HepG2 (cell line): ENCODE data around the gene TIPIN. TPM values are rescaled to one million over a fixed set of nuclear protein-coding genes. Genes with fewer than 3 reads are reported as not detected.
A peak's percentile ranks its signal among the peaks of the same experiment; 100 is the strongest.

ENCODE experiments used
- AGO2 ChIP-seq: fragments of 200-400 bp; formaldehyde crosslinking; optimal IDR thresholded peaks from 2 replicates; pipeline ENCODE3; 2017; ENCODE audit warnings: mild to moderate bottlenecking, low read depth, low read length, moderate library complexity
- AHR ChIP-seq: IDR thresholded peaks from 2 replicates; pipeline ENCODE4 v1.6.1; 2018; ENCODE audit warnings: missing genetic modification reagents, missing compliant biosample characterization
- BATF2 ChIP-seq: sonication (generic); formaldehyde crosslinking; IDR thresholded peaks from 2 replicates; pipeline ENCODE4 v1.8.0; 2022; ENCODE audit warnings: mild to moderate bottlenecking, missing genetic modification reagents, moderate library complexity
- CHCHD3 ChIP-seq: sonication (generic); formaldehyde crosslinking; IDR thresholded peaks from 2 replicates; pipeline ENCODE4 v1.8.0; 2022; ENCODE audit warnings: mild to moderate bottlenecking, missing genetic modification reagents, moderate library complexity
- DPF2 ChIP-seq: sonication (generic); formaldehyde crosslinking; IDR thresholded peaks from 2 replicates; pipeline ENCODE4 v1.4.0; 2020; ENCODE audit warnings: mild to moderate bottlenecking, low read depth, missing genetic modification reagents, borderline replicate concordance
- GTF2F1 ChIP-seq: fragments of 150-350 bp; IDR thresholded peaks from 2 replicates; pipeline ENCODE4 v1.6.1; 2014; ENCODE audit warnings: low read length
- HNRNPUL1 ChIP-seq: fragments of 200-400 bp; formaldehyde crosslinking; IDR thresholded peaks from 2 replicates; pipeline ENCODE4 v1.6.1; 2017; ENCODE audit warnings: low read depth, mild to moderate bottlenecking, low read length, moderate library complexity
- KDM1A ChIP-seq: IDR thresholded peaks from 2 replicates; pipeline ENCODE4 v1.6.1; 2016; ENCODE audit warnings: missing compliant biosample characterization
- KLF15 ChIP-seq: sonication (generic); formaldehyde crosslinking; IDR thresholded peaks from 2 replicates; pipeline ENCODE4 v1.8.1; 2023; ENCODE audit warnings: borderline replicate concordance, mild to moderate bottlenecking, inconsistent platforms, missing genetic modification reagents, mixed read lengths
- MEIS2 ChIP-seq: sonication (generic); formaldehyde crosslinking; IDR thresholded peaks from 2 replicates; pipeline ENCODE4 v1.9.0; 2021; ENCODE audit warnings: mild to moderate bottlenecking, missing genetic modification reagents
- NBN ChIP-seq: fragments of 450-650 bp; conservative IDR thresholded peaks from 2 replicates; pipeline ENCODE4 v1.6.1; 2017
- NCOA5 ChIP-seq: sonication (generic); formaldehyde crosslinking; IDR thresholded peaks from 2 replicates; pipeline ENCODE4 v1.4.0; 2020; ENCODE audit warnings: missing genetic modification reagents
- PRDM10 ChIP-seq: sonication (generic); formaldehyde crosslinking; IDR thresholded peaks from 2 replicates; pipeline ENCODE4 v1.4.0; 2020; ENCODE audit warnings: low read depth, missing genetic modification reagents
- ZBTB21 ChIP-seq: sonication (generic); formaldehyde crosslinking; IDR thresholded peaks from 2 replicates; pipeline ENCODE4 v1.4.0; 2020; ENCODE audit warnings: missing genetic modification reagents
- ZBTB42 ChIP-seq: sonication (generic); formaldehyde crosslinking; IDR thresholded peaks from 2 replicates; pipeline ENCODE4 v1.5.0; 2020; ENCODE audit warnings: mild to moderate bottlenecking, missing genetic modification reagents
- ZFP1 ChIP-seq: IDR thresholded peaks from 2 replicates; pipeline ENCODE4 v1.6.1; 2016
- ZNF441 ChIP-seq: sonication (generic); formaldehyde crosslinking; IDR thresholded peaks from 2 replicates; pipeline ENCODE4 v1.7.0; 2021; ENCODE audit warnings: missing genetic modification reagents, borderline replicate concordance
- ZNF558 ChIP-seq: sonication (generic); formaldehyde crosslinking; IDR thresholded peaks from 2 replicates; pipeline ENCODE4 v1.9.0; 2022; ENCODE audit warnings: mild to moderate bottlenecking, missing genetic modification reagents, borderline replicate concordance
- ZNF674 ChIP-seq: sonication (generic); formaldehyde crosslinking; IDR thresholded peaks from 2 replicates; pipeline ENCODE4 v1.5.0; 2020; ENCODE audit warnings: low read depth, mild to moderate bottlenecking, missing genetic modification reagents
- polyA plus RNA-seq, 8 experiments: library from polyadenylated mRNA; depleted of rRNA in 3 of 8; stranded (reverse) in 7 of 8; unstranded in 1 of 8; fragments of >200 nt; fragmentation: Illumina TruSeq in 4 of 8; extraction: Trizol in 4 of 8; gene quantifications; 2 replicates each; pipeline versions ENCODE4 v1.2.1 to v1.2.3, GENCODE V29; 2011 to 2016; ENCODE audit warnings: low read depth in 4 of 8, missing spikeins in 1 of 8, mixed read lengths in 1 of 8; ENCODE audit not compliant: insufficient read depth in 1 of 8
- total RNA-seq, 5 experiments: library from RNA; depleted of rRNA; stranded (reverse); fragments of >200 nt; fragmentation: Illumina TruSeq; extraction: Trizol; gene quantifications; 2 replicates each; pipeline ENCODE4 v1.2.3, GENCODE V29; 2016; ENCODE audit warnings: low read depth in 1 of 5
- TF ChIP-seq, protein P1 (sequence below): sonication (generic); formaldehyde crosslinking; IDR thresholded peaks from 2 replicates; pipeline ENCODE4 v1.4.0; 2020; ENCODE audit warnings: missing genetic modification reagents
- TF ChIP-seq, protein P2 (sequence below): sonication (generic); formaldehyde crosslinking; conservative IDR thresholded peaks from 2 replicates; pipeline ENCODE4 v1.4.0; 2020; ENCODE audit warnings: mild to moderate bottlenecking, missing genetic modification reagents, moderate library complexity

Gene TIPIN
- total and polyA plus RNA-seq, 2 of the 13 experiments (the other 11 are each of a cell fraction or from before 2014, with no cell fraction given) = 2.7 to 28.6 TPM

DNA sequence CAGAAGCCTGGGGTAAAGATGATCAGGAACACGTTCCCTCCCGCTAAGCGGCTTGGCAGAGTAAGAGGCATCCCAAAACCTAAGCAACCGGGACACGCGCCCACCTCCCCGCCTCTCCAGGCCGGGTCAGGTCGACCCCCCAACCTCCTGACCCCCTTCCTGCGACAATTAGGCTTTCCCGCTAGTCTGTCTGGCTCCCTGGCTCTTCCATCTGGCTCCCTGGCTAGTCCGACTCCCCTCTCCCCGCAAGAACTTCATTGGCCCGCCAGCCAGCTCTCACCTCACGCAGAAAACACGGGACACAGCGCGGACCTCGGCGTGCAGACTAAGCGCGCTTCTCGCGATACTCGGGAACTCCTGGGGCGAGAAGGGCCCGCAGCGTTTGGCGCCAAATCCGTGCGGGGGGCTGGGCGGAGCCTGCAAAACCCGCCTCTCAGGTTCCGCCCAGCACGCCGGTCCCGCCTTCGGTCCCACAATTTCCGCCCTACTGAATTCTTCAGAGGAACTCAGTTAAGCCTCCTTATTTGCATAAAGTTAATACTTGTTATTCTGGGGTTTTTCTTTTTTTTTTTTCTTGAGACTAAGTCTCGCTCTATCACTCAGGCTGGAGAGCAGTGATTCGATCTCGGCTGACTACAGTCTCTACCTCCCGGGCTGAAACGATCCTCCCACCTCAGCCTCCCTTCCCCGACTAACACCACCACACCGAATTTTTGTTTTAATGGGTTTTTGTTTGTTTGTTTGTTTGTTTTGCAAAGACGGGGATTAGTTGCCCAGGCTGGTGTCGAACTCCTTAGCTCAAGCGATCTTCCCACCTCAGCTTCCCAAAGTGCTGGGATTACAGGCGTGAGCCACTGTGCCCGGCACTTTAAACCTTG is at the start of gene TIPIN (continued):
- 0 out of 2 replicates have a peak, but pooled peaks have one; percentile 66 for TF ChIP-seq ZBTB42
- TF ChIP-seq, protein P1, sequence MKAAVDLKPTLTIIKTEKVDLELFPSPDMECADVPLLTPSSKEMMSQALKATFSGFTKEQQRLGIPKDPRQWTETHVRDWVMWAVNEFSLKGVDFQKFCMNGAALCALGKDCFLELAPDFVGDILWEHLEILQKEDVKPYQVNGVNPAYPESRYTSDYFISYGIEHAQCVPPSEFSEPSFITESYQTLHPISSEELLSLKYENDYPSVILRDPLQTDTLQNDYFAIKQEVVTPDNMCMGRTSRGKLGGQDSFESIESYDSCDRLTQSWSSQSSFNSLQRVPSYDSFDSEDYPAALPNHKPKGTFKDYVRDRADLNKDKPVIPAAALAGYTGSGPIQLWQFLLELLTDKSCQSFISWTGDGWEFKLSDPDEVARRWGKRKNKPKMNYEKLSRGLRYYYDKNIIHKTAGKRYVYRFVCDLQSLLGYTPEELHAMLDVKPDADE (CRISPR knock-in tag) = no peak
- TF ChIP-seq AHR (CRISPR knock-in tag) = no peak
- TF ChIP-seq, protein P2, sequence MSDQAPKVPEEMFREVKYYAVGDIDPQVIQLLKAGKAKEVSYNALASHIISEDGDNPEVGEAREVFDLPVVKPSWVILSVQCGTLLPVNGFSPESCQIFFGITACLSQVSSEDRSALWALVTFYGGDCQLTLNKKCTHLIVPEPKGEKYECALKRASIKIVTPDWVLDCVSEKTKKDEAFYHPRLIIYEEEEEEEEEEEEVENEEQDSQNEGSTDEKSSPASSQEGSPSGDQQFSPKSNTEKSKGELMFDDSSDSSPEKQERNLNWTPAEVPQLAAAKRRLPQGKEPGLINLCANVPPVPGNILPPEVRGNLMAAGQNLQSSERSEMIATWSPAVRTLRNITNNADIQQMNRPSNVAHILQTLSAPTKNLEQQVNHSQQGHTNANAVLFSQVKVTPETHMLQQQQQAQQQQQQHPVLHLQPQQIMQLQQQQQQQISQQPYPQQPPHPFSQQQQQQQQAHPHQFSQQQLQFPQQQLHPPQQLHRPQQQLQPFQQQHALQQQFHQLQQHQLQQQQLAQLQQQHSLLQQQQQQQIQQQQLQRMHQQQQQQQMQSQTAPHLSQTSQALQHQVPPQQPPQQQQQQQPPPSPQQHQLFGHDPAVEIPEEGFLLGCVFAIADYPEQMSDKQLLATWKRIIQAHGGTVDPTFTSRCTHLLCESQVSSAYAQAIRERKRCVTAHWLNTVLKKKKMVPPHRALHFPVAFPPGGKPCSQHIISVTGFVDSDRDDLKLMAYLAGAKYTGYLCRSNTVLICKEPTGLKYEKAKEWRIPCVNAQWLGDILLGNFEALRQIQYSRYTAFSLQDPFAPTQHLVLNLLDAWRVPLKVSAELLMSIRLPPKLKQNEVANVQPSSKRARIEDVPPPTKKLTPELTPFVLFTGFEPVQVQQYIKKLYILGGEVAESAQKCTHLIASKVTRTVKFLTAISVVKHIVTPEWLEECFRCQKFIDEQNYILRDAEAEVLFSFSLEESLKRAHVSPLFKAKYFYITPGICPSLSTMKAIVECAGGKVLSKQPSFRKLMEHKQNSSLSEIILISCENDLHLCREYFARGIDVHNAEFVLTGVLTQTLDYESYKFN (CRISPR knock-in tag) = peak; percentile 65
- TF ChIP-seq ZNF558 (CRISPR knock-in tag) = peak; percentile 87; the same call in 1 of the 2 replicates
- TF ChIP-seq MEIS2 (CRISPR knock-in tag) = no peak
- TF ChIP-seq DPF2 (CRISPR knock-in tag) = peak; percentile 22; the same call in 1 of the 2 replicates
- TF ChIP-seq ZNF674 (CRISPR knock-in tag) = no peak
- TF ChIP-seq AGO2 = no peak
- TF ChIP-seq PRDM10 (CRISPR knock-in tag) = 0 out of 2 replicates have a peak, but pooled peaks have one; percentile 31
- TF ChIP-seq ZFP1 = peak; percentile 38; the same call in 1 of the 2 replicates
- peak; percentile 46; the same call in 1 of the 2 replicates for TF ChIP-seq BATF2
- peak; percentile 79; the same call in 1 of the 2 replicates for TF ChIP-seq KLF15 (CRISPR knock-in tag)
- TF ChIP-seq HNRNPUL1 = no peak
- no peak for TF ChIP-seq CHCHD3 (CRISPR knock-in tag)
- peak; percentile 84 for TF ChIP-seq ZNF441
- no peak for TF ChIP-seq GTF2F1
- no peak for TF ChIP-seq NBN
- no peak for TF ChIP-seq KDM1A (CRISPR knock-in tag)
- TF ChIP-seq NCOA5 = no peak
- no peak for TF ChIP-seq ZBTB21 (CRISPR knock-in tag)
